ENCODE results near the gene LRCH3.

DNA sequence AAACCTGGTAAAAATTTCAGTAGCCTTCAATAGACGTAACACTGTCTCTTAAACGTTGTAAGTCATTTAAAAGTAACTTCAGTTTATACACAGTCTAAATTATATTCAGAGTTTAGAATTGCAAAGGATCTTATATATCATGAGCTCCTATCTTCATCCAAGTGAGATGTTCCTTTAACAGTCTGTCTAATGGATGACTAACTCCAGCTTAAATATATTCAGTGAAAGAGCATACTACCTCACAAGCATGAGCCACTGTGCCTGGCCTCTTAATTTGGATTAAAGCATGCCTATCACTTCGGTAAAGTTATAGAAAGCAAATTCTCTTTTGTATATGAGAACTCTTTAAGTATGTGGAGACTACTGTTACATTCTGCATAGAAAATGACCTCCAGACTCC lies 34.4 kb upstream of the LRCH3 start:
- TF ChIP-seq, protein P1, sequence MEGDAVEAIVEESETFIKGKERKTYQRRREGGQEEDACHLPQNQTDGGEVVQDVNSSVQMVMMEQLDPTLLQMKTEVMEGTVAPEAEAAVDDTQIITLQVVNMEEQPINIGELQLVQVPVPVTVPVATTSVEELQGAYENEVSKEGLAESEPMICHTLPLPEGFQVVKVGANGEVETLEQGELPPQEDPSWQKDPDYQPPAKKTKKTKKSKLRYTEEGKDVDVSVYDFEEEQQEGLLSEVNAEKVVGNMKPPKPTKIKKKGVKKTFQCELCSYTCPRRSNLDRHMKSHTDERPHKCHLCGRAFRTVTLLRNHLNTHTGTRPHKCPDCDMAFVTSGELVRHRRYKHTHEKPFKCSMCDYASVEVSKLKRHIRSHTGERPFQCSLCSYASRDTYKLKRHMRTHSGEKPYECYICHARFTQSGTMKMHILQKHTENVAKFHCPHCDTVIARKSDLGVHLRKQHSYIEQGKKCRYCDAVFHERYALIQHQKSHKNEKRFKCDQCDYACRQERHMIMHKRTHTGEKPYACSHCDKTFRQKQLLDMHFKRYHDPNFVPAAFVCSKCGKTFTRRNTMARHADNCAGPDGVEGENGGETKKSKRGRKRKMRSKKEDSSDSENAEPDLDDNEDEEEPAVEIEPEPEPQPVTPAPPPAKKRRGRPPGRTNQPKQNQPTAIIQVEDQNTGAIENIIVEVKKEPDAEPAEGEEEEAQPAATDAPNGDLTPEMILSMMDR (IDR thresholded peaks at IDR 0.05; ENCODE audit: low read depth, low read length) = no peak
- TF ChIP-seq, protein P2, sequence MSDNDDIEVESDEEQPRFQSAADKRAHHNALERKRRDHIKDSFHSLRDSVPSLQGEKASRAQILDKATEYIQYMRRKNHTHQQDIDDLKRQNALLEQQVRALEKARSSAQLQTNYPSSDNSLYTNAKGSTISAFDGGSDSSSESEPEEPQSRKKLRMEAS (IDR thresholded peaks at IDR 0.05; ENCODE audit: low read depth, low read length) = no peak
- TF ChIP-seq POLR2A (IDR thresholded peaks at IDR 0.05; ENCODE audit: extremely low read depth, insufficient read length) (no peak), MYC (IDR thresholded peaks at IDR 0.05; ENCODE audit: low read depth, low read length) (no peak)
